Measurements from ENCODE around the gene KCNA5.

DNA sequence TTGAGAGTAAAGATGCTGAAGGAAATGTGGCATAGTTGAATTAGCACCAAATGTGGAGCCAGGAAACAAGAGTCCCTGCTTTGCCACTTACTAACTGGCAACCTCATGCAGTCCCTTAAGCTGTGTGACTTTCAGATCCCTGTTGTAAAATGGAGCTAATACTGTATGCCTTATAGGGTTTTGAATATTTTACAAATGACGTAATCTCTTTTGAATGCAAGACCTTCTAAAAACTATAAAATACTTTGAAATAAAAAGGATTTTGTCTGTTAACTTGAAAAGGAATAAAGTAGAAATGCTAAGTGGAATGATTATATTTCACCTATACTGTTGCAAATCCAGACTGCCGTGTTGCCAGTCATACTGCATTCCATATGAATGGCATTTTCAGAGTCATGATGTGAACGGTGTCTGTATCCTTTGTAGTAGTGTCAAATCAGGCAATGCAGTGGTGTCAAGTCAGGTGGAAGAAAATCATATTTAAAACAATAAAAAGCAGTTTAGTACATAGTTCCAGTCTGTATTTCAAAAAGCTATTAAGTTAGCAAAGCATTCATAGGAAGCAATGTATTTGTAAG is 21.3 kb downstream of the KCNA5 start:
- TF ChIP-seq, protein P1, sequence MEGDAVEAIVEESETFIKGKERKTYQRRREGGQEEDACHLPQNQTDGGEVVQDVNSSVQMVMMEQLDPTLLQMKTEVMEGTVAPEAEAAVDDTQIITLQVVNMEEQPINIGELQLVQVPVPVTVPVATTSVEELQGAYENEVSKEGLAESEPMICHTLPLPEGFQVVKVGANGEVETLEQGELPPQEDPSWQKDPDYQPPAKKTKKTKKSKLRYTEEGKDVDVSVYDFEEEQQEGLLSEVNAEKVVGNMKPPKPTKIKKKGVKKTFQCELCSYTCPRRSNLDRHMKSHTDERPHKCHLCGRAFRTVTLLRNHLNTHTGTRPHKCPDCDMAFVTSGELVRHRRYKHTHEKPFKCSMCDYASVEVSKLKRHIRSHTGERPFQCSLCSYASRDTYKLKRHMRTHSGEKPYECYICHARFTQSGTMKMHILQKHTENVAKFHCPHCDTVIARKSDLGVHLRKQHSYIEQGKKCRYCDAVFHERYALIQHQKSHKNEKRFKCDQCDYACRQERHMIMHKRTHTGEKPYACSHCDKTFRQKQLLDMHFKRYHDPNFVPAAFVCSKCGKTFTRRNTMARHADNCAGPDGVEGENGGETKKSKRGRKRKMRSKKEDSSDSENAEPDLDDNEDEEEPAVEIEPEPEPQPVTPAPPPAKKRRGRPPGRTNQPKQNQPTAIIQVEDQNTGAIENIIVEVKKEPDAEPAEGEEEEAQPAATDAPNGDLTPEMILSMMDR (IDR thresholded peaks at IDR 0.05) = no peak
- TF ChIP-seq EZH2 (IDR thresholded peaks at IDR 0.05; ENCODE audit: borderline replicate concordance, insufficient read depth, low read depth, low read length, poor library complexity, severe bottlenecking) = no peak

All from B cell (primary cell).